K562 (cell line): ENCODE results near the gene NCMAP. TPM values are rescaled to one million over a fixed set of nuclear protein-coding genes. Genes with fewer than 3 reads are reported as not detected.

ENCODE experiments used
- ARHGAP35 ChIP-seq: fragments of 450-650 bp; IDR thresholded peaks from 2 replicates; pipeline ENCODE4 v1.6.1; 2018; ENCODE audit not compliant: partially characterized antibody
- BMI1 ChIP-seq: fragments of 150-350 bp; IDR thresholded peaks from 2 replicates; pipeline ENCODE4 v1.6.1; 2014; ENCODE audit warnings: low read length
- E2F3 ChIP-seq: fragments of 250-450 bp; sonication (Bioruptor Pico); IDR thresholded peaks from 2 replicates; pipeline ENCODE4 v1.4.0; 2020; ENCODE audit warnings: mild to moderate bottlenecking
- FOS ChIP-seq: IDR thresholded peaks from 3 replicates; pipeline ENCODE4 v1.6.1; 2011; ENCODE audit not compliant: insufficient read length; ENCODE audit errors: extremely low read depth
- HDAC1 ChIP-seq, 2 experiments: fragments of 450-650 bp; IDR thresholded peaks; 2 replicates each; pipeline ENCODE4 v1.6.1; 2016 to 2017; ENCODE audit warnings: inconsistent platforms in 1 of 2, mild to moderate bottlenecking in 1 of 2, moderate library complexity in 1 of 2
- KLF10 ChIP-seq: fragments of 250-450 bp; sonication (Bioruptor Pico); IDR thresholded peaks from 2 replicates; pipeline ENCODE4 v1.6.1; 2021; ENCODE audit warnings: matching md5 sums
- MAX ChIP-seq: sonication (generic); formaldehyde crosslinking; IDR thresholded peaks from 2 replicates; pipeline ENCODE4 v1.9.0; 2022; ENCODE audit warnings: mild to moderate bottlenecking, missing genetic modification reagents
- MECOM ChIP-seq: fragments of 250-450 bp; sonication (Bioruptor Pico); IDR thresholded peaks from 2 replicates; pipeline ENCODE4 v1.8.0; 2022; ENCODE audit warnings: inconsistent platforms
- NR4A1 ChIP-seq, 2 experiments: fragments of 250-450 bp in 1 of 2; fragments of 450-650 bp in 1 of 2; sonication (Bioruptor Pico) in 1 of 2; IDR thresholded peaks; 2 replicates each; pipeline versions ENCODE4 v1.4.0 to v1.6.1; 2016 to 2020; ENCODE audit warnings: mild to moderate bottlenecking in 2 of 2, missing compliant biosample characterization in 1 of 2, missing genetic modification characterization in 1 of 2, moderate library complexity in 1 of 2
- SMARCA4 ChIP-seq: fragments of 450-650 bp; IDR thresholded peaks from 2 replicates; pipeline ENCODE4 v1.6.1; 2016
- SMARCE1 ChIP-seq: fragments of 450-650 bp; IDR thresholded peaks from 2 replicates; pipeline ENCODE4 v1.7.1; 2016; ENCODE audit warnings: mild to moderate bottlenecking
- TFAM ChIP-seq: fragments of 250-450 bp; sonication (Bioruptor Pico); conservative IDR thresholded peaks from 2 replicates; pipeline ENCODE4 v1.5.0; 2021; ENCODE audit warnings: mild to moderate bottlenecking, moderate library complexity
- THRAP3 ChIP-seq: fragments of 450-650 bp; IDR thresholded peaks from 2 replicates; pipeline ENCODE4 v1.6.1; 2016; ENCODE audit warnings: mild to moderate bottlenecking, inconsistent platforms, borderline replicate concordance
- ZBTB2 ChIP-seq: fragments of 450-650 bp; IDR thresholded peaks from 2 replicates; pipeline ENCODE4 v1.6.1; 2016; ENCODE audit warnings: antibody characterized with exemption
- ZBTB34 ChIP-seq: fragments of 250-450 bp; sonication (Bioruptor Pico); IDR thresholded peaks from 2 replicates; pipeline ENCODE4 v1.8.0; 2021; ENCODE audit warnings: mild to moderate bottlenecking, moderate library complexity
- ZFP91 ChIP-seq: sonication (generic); formaldehyde crosslinking; IDR thresholded peaks from 2 replicates; pipeline ENCODE4 v1.8.0; 2022; ENCODE audit warnings: mild to moderate bottlenecking, missing genetic modification reagents
- polyA plus RNA-seq, 8 experiments: library from polyadenylated mRNA; depleted of rRNA in 4 of 8; stranded (reverse) in 5 of 8; unstranded in 3 of 8; fragments of >200 nt; fragmentation: Nextera tagmentation in 2 of 8; fragmentation: Illumina TruSeq in 1 of 8; extraction: Ambion mirVana in 2 of 8; extraction: Trizol in 1 of 8; gene quantifications; 2 replicates each; pipeline versions ENCODE4 v1.2.1 to v1.2.3, GENCODE V29; 2011 to 2014; ENCODE audit warnings: inconsistent platforms in 1 of 8, missing spikeins in 1 of 8
- total RNA-seq, 7 experiments: library from RNA; depleted of rRNA in 6 of 7; stranded (reverse); fragments of >200 nt in 6 of 7; fragmentation: Illumina TruSeq in 2 of 7; extraction: Trizol in 2 of 7; gene quantifications; 2 replicates each; pipeline versions ENCODE4 v1.2.1 to v1.2.3, GENCODE V29; 2011 to 2021; ENCODE audit warnings: low replicate concordance in 1 of 7
- TF ChIP-seq, protein P1 (sequence below): fragments of 450-650 bp; IDR thresholded peaks from 2 replicates; pipeline ENCODE4 v1.6.1; 2017; ENCODE audit warnings: antibody characterized with exemption
- TF ChIP-seq, protein P2 (sequence below): fragments of 250-450 bp; sonication (Bioruptor Pico); IDR thresholded peaks from 2 replicates; pipeline ENCODE4 v1.8.0; 2021; ENCODE audit warnings: moderate library complexity, mild to moderate bottlenecking, inconsistent platforms

The NCMAP gene
- total and polyA plus RNA-seq, 9 of the 15 experiments (the other 6 are each of a cell fraction or from before 2014, with no cell fraction given) = 0.03 TPM; not detected in 8

GRCh38 chr1:24642481-24643362 lies 86.8 kb downstream of the NCMAP start, which contains the start of gene SRRM1 (continued):
- no peak for TF ChIP-seq NR4A1 (CRISPR knock-in tag; IDR thresholded peaks at IDR 0.05)
- no peak; the same call in 1 of the 2 replicates for TF ChIP-seq NR4A1 (tag; IDR thresholded peaks at IDR 0.05)
- TF ChIP-seq THRAP3 = no peak
- TF ChIP-seq HDAC1 (IDR thresholded peaks at IDR 0.05) = peak in 1 of 2 experiments; percentile 76; a peak in 1 of 4 replicates
- no peak for TF ChIP-seq ZBTB34 (CRISPR knock-in tag)
- no peak for TF ChIP-seq TFAM (CRISPR knock-in tag)
- no peak for TF ChIP-seq ARHGAP35
- no peak; the same call in 1 of the 2 replicates for TF ChIP-seq ZFP91 (CRISPR knock-in tag)
- TF ChIP-seq SMARCE1 = peak; percentile 59
- TF ChIP-seq BMI1 = no peak
- TF ChIP-seq FOS = peak; percentile 73
- TF ChIP-seq MECOM (CRISPR knock-in tag) = no peak
- TF ChIP-seq MAX (CRISPR knock-in tag) = peak; percentile 72
- TF ChIP-seq ZBTB2 = peak; percentile 91
- TF ChIP-seq, protein P1, sequence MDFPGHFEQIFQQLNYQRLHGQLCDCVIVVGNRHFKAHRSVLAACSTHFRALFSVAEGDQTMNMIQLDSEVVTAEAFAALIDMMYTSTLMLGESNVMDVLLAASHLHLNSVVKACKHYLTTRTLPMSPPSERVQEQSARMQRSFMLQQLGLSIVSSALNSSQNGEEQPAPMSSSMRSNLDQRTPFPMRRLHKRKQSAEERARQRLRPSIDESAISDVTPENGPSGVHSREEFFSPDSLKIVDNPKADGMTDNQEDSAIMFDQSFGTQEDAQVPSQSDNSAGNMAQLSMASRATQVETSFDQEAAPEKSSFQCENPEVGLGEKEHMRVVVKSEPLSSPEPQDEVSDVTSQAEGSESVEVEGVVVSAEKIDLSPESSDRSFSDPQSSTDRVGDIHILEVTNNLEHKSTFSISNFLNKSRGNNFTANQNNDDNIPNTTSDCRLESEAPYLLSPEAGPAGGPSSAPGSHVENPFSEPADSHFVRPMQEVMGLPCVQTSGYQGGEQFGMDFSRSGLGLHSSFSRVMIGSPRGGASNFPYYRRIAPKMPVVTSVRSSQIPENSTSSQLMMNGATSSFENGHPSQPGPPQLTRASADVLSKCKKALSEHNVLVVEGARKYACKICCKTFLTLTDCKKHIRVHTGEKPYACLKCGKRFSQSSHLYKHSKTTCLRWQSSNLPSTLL = no peak
- no peak for TF ChIP-seq E2F3 (CRISPR knock-in tag)
- peak; percentile 65; the same call in 1 of the 2 replicates for TF ChIP-seq SMARCA4
- TF ChIP-seq, protein P2, sequence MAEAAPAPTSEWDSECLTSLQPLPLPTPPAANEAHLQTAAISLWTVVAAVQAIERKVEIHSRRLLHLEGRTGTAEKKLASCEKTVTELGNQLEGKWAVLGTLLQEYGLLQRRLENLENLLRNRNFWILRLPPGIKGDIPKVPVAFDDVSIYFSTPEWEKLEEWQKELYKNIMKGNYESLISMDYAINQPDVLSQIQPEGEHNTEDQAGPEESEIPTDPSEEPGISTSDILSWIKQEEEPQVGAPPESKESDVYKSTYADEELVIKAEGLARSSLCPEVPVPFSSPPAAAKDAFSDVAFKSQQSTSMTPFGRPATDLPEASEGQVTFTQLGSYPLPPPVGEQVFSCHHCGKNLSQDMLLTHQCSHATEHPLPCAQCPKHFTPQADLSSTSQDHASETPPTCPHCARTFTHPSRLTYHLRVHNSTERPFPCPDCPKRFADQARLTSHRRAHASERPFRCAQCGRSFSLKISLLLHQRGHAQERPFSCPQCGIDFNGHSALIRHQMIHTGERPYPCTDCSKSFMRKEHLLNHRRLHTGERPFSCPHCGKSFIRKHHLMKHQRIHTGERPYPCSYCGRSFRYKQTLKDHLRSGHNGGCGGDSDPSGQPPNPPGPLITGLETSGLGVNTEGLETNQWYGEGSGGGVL (CRISPR knock-in tag) = no peak
- TF ChIP-seq KLF10 (CRISPR knock-in tag) = no peak
